OCI-LY3 (cell line): ENCODE data around the gene HAUS1.
A peak's percentile ranks its signal among the peaks of the same experiment; 100 is the strongest.

ENCODE experiments used
- H2AFZ ChIP-seq: fragments of 200-600, 300-600 bp; shearing (Covaris generic); 2 replicates; pipeline ENCODE4 v1.6.0; 2014; ENCODE audit warnings: antibody characterized with exemption, low read depth, low read length
- H3K27ac ChIP-seq: fragments of 200-600, 300-600 bp; sonication (generic); 2 replicates; pipeline ENCODE4 v1.5.1; 2014; ENCODE audit warnings: mild to moderate bottlenecking, low read length, moderate library complexity, mixed read lengths
- H3K27me3 ChIP-seq: fragments of 200-600, 300-600 bp; sonication (generic); 2 replicates; pipeline ENCODE4 v1.6.1; 2014; ENCODE audit warnings: low read depth, low read length, mixed read lengths
- H3K36me3 ChIP-seq: fragments of 200-600, 300-600 bp; sonication (generic); replicated peaks from 2 replicates; pipeline ENCODE3; 2014; ENCODE audit warnings: low read depth, low read length, mixed read lengths
- H3K4me1 ChIP-seq: fragments of 300-600, 200-600 bp; sonication (generic); 2 replicates; pipeline ENCODE4 v1.6.1; 2014; ENCODE audit warnings: low read length, mixed read lengths
- H3K4me2 ChIP-seq: fragments of 200-600, 300-600 bp; sonication (generic); 2 replicates; pipeline ENCODE4 v1.6.1; 2014; ENCODE audit warnings: low read length, mixed read lengths
- H3K4me3 ChIP-seq: fragments of 300-600, 200-600 bp; sonication (generic); 2 replicates; pipeline ENCODE4 v1.5.1; 2014; ENCODE audit warnings: antibody characterized with exemption, mild to moderate bottlenecking, low read length, moderate library complexity
- H3K79me2 ChIP-seq: fragments of 300-600, 200-600 bp; shearing (Covaris generic); 2 replicates; pipeline ENCODE4 v1.6.1; 2014; ENCODE audit warnings: mild to moderate bottlenecking, low read length, mixed read lengths
- H3K9ac ChIP-seq: fragments of 300-600, 200-600 bp; shearing (Covaris generic); 2 replicates; pipeline ENCODE4 v1.6.0; 2014; ENCODE audit warnings: mild to moderate bottlenecking, low read length, moderate library complexity
- H3K9me3 ChIP-seq: fragments of 200-600, 300-600 bp; shearing (Covaris generic); 2 replicates; pipeline ENCODE4 v1.6.1; 2014; ENCODE audit warnings: low read length, mixed read lengths; ENCODE audit not compliant: insufficient read depth
- H4K20me1 ChIP-seq: fragments of 200-600, 300-600 bp; sonication (generic); 2 replicates; pipeline ENCODE4 v1.6.1; 2016; ENCODE audit warnings: low read length, mixed read lengths; ENCODE audit not compliant: insufficient read depth
- EZH2phosphoT487 ChIP-seq: fragments of 200-600 bp; shearing (Covaris generic); IDR thresholded peaks from 2 replicates; pipeline ENCODE4 v1.6.1; 2018; ENCODE audit warnings: antibody characterized with exemption, mixed run types, low read depth
- TF ChIP-seq, protein P1 (sequence below): fragments of 200-600, 300-600 bp; sonication (generic); IDR thresholded peaks from 2 replicates; pipeline ENCODE4 v1.5.1; 2014; ENCODE audit warnings: antibody characterized with exemption, low read length, low read depth

HAUS1 gene

DNA sequence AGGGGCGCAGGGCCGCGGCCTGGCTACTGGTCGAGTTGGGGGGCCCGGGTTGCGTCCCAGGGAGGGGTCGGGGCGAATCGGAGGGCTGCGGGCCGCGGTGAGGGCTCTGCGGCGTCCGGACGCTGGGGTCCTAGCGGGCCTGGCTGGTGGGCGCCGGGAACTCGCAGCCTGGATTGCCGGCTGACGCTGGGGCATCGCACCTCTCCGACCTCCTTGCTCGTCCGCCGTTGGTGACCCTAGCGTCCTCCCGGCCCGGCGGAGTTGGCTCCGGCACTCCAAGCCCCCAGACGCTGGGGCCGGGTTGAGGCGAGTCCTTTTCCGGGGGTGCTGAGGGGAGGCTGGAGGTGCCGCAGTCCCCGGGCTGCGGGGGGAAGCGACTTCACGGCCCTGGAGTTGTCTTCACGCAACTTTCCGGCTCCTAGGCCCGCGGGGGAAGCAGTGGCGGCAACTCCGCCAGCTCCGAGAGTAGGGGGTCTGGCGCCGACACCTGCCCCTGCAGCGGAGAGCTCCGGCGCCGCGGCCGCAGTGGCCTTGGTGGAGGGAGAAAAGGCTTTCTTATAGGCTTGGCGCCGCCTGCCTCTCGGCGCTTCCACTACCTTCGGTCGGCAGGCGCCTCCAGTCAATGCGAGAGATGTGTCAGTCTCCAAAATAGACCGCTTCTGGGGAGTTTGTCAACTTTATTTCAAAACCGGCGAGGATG is 70.3 kb downstream of the HAUS1 start:
- H3K79me2 ChIP-seq: peaks cover 61% of the 10 kb centered on the region
- H3K9ac ChIP-seq: peak overlapping the region; percentile 96
- H3K36me3 ChIP-seq: peaks cover 21% of the 10 kb centered on the region
- no peak for TF ChIP-seq EZH2phosphoT487
- TF ChIP-seq, protein P1, sequence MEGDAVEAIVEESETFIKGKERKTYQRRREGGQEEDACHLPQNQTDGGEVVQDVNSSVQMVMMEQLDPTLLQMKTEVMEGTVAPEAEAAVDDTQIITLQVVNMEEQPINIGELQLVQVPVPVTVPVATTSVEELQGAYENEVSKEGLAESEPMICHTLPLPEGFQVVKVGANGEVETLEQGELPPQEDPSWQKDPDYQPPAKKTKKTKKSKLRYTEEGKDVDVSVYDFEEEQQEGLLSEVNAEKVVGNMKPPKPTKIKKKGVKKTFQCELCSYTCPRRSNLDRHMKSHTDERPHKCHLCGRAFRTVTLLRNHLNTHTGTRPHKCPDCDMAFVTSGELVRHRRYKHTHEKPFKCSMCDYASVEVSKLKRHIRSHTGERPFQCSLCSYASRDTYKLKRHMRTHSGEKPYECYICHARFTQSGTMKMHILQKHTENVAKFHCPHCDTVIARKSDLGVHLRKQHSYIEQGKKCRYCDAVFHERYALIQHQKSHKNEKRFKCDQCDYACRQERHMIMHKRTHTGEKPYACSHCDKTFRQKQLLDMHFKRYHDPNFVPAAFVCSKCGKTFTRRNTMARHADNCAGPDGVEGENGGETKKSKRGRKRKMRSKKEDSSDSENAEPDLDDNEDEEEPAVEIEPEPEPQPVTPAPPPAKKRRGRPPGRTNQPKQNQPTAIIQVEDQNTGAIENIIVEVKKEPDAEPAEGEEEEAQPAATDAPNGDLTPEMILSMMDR: peak; percentile 43
- H3K27me3 ChIP-seq: no peaks in the 10 kb centered on the region
- peak overlapping the region; percentile 81 for H3K4me3 ChIP-seq
- peaks cover 46% of the 10 kb centered on the region for H4K20me1 ChIP-seq
- H3K9me3 ChIP-seq: no peaks in the 10 kb centered on the region
- H2AFZ ChIP-seq: no peak overlapping the region
- peak overlapping the region; percentile 91 for H3K4me2 ChIP-seq
- peaks cover 47% of the 10 kb centered on the region for H3K4me1 ChIP-seq
- peak overlapping the region; percentile 90 for H3K27ac ChIP-seq

DNA sequence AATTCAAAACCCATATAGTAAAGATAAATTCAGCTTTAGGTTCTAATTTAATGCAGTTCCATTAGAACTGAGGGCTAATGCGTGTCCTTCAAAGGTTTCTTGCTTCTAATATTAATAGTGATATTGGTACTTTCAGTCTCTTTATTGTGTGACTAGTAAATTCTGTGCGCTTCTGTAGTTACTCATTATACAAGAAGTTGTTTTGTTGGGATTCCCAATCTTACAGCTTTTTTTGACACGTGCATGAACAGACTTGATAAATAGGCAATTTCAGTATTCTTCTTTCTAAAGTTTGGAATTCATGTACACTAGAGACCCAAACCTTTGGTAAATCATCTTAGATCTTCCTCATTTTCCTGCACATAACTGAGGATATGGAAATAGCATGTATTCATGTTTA is 71.8 kb downstream of the HAUS1 start:
- Histone ChIP-seq H3K79me2 (peaks cover 76% of the 10 kb centered on the region), H3K9ac (no peak overlapping the region), H3K36me3 (peaks cover 31% of the 10 kb centered on the region), H3K4me3 (peak overlapping the region; percentile 81), H3K27me3 (no peaks in the 10 kb centered on the region), H2AFZ (no peak overlapping the region), H4K20me1 (peaks cover 60% of the 10 kb centered on the region), H3K27ac (no peak overlapping the region), H3K4me1 (peaks cover 37% of the 10 kb centered on the region), H3K4me2 (peak overlapping the region; percentile 91), H3K9me3 (no peaks in the 10 kb centered on the region)
- TF ChIP-seq, protein P1: no peak
- TF ChIP-seq EZH2phosphoT487: no peak
